ENCODE results near the gene MPDZ. TPM values are rescaled to one million over a fixed set of nuclear protein-coding genes. Genes with fewer than 3 reads are reported as not detected.

MPDZ gene
- polyA plus RNA-seq, 1 donor (not counting 4 experiments of a cell fraction or from before 2014, with no cell fraction given), result 9.0 TPM

DNA sequence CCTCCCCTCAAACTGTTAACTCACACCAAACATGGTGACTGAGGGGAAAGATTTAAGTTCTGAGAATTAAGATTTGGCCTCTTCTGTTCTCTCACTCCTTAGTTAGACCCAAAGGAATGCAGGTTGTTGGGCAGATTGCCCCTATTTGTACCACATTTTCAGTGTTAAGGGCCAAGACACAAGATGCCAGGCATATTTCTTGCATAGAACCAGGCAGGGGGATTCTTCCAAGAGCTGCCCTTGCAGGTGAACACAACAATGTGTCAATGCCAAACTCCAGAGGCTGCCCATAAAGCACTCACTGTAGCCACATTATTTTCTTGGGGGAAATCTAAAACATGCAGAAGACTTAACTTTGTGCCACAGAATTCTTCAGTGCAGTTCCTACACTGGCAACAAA lies 14.7 kb downstream of the MPDZ start:
- Histone ChIP-seq H3K4me2 (ENCODE audit: control insufficient read depth, extremely low read depth, insufficient read depth, low read depth, low read length) (no peak overlapping the region), H3K79me2 (ENCODE audit: control insufficient read depth, insufficient read depth, low read length) (no peaks in the 10 kb centered on the region), H3K27me3 (ENCODE audit: control insufficient read depth, extremely low read depth, insufficient read depth, low read length) (no peaks in the 10 kb centered on the region), H3K4me3 (ENCODE audit: control insufficient read depth in 2 of 3, extremely low read depth in 1 of 3, insufficient read depth in 2 of 3, low read depth in 1 of 3, low read length in 3 of 3) (no peak overlapping the region), H3K4me1 (ENCODE audit: control insufficient read depth, extremely low read depth, insufficient read depth, low read length) (peaks cover 9% of the 10 kb centered on the region), H2AFZ (ENCODE audit: control insufficient read depth, low read length) (no peak overlapping the region), H3K9me1 (ENCODE audit: control insufficient read depth, extremely low read depth, insufficient read depth, low read length) (no peaks in the 10 kb centered on the region), H3K27ac (ENCODE audit: control insufficient read depth, insufficient read depth, low read length) (no peak overlapping the region), H3K9ac (ENCODE audit: control insufficient read depth, extremely low read depth, insufficient read depth, low read length) (no peak overlapping the region), H4K20me1 (ENCODE audit: control insufficient read depth, extremely low read depth, insufficient read depth, low read length) (no peaks in the 10 kb centered on the region), H3K9me3 (ENCODE audit: control insufficient read depth, low read depth, low read length) (no peaks in the 10 kb centered on the region), H3K36me3 (ENCODE audit: control insufficient read depth in 2 of 2, extremely low read depth in 1 of 2, insufficient read depth in 2 of 2, low read length in 2 of 2) (no peaks in the 10 kb centered on the region)
- dilution Hi-C loops (cut with MboI; ENCODE audit: extremely low pct_ligation_motif_present, low sequenced_read_pairs), result no loop called here
- TF ChIP-seq, protein P1, sequence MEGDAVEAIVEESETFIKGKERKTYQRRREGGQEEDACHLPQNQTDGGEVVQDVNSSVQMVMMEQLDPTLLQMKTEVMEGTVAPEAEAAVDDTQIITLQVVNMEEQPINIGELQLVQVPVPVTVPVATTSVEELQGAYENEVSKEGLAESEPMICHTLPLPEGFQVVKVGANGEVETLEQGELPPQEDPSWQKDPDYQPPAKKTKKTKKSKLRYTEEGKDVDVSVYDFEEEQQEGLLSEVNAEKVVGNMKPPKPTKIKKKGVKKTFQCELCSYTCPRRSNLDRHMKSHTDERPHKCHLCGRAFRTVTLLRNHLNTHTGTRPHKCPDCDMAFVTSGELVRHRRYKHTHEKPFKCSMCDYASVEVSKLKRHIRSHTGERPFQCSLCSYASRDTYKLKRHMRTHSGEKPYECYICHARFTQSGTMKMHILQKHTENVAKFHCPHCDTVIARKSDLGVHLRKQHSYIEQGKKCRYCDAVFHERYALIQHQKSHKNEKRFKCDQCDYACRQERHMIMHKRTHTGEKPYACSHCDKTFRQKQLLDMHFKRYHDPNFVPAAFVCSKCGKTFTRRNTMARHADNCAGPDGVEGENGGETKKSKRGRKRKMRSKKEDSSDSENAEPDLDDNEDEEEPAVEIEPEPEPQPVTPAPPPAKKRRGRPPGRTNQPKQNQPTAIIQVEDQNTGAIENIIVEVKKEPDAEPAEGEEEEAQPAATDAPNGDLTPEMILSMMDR (optimal IDR thresholded peaks at IDR 0.05 in 1 of 3, IDR thresholded peaks at IDR 0.05 in 1 of 3, conservative IDR thresholded peaks at IDR 0.05 in 1 of 3; ENCODE audit: extremely low read depth in 1 of 3, insufficient read depth in 2 of 3, low read length in 3 of 3), result no peak
- TF ChIP-seq EZH2 (IDR thresholded peaks at IDR 0.05; ENCODE audit: low read length), result no peak
- DNase-seq (ENCODE audit: low read depth, low spot score), result no peak
- no peak for FAIRE-seq

DNA sequence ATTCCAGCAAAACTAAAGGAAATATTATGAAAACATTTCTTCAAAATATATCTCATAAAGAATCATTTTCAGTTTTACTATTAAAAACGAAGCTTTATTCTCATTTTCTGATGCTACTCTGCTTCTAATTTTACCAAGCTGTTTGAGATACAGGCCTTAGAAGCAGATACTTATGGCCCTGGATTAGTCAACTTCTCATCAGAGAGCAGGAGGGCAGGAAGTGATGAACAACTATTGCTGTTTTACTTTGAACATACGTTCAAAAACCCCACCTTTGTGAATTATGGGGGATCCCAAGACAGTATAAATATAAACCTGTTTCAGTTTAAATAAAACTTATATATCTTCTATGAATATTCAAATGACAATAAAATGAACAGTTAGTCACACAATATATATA lies 16.0 kb downstream of the MPDZ start:
- no peak for FAIRE-seq
- dilution Hi-C loops (cut with MboI; ENCODE audit: extremely low pct_ligation_motif_present, low sequenced_read_pairs), result no loop called here
- no peak for DNase-seq (ENCODE audit: low read depth, low spot score)
- H3K9me3 ChIP-seq (ENCODE audit: control insufficient read depth, low read depth, low read length), result no peaks in the 10 kb centered on the region
- peaks cover 9% of the 10 kb centered on the region for H3K4me1 ChIP-seq (ENCODE audit: control insufficient read depth, extremely low read depth, insufficient read depth, low read length)
- H3K4me3 ChIP-seq (ENCODE audit: control insufficient read depth in 2 of 3, extremely low read depth in 1 of 3, insufficient read depth in 2 of 3, low read depth in 1 of 3, low read length in 3 of 3), result no peak overlapping the region
- TF ChIP-seq, protein P1 (optimal IDR thresholded peaks at IDR 0.05 in 1 of 3, IDR thresholded peaks at IDR 0.05 in 1 of 3, conservative IDR thresholded peaks at IDR 0.05 in 1 of 3; ENCODE audit: extremely low read depth in 1 of 3, insufficient read depth in 2 of 3, low read length in 3 of 3), result no peak
- no peak for TF ChIP-seq EZH2 (IDR thresholded peaks at IDR 0.05; ENCODE audit: low read length)
- no peak overlapping the region for H3K9ac ChIP-seq (ENCODE audit: control insufficient read depth, extremely low read depth, insufficient read depth, low read length)
- H3K27ac ChIP-seq (ENCODE audit: control insufficient read depth, insufficient read depth, low read length), result no peak overlapping the region
- H3K9me1 ChIP-seq (ENCODE audit: control insufficient read depth, extremely low read depth, insufficient read depth, low read length), result no peaks in the 10 kb centered on the region
- no peak overlapping the region for H3K4me2 ChIP-seq (ENCODE audit: control insufficient read depth, extremely low read depth, insufficient read depth, low read depth, low read length)
- no peaks in the 10 kb centered on the region for H3K36me3 ChIP-seq (ENCODE audit: control insufficient read depth in 2 of 2, extremely low read depth in 1 of 2, insufficient read depth in 2 of 2, low read length in 2 of 2)
- no peaks in the 10 kb centered on the region for H4K20me1 ChIP-seq (ENCODE audit: control insufficient read depth, extremely low read depth, insufficient read depth, low read length)
- H3K27me3 ChIP-seq (ENCODE audit: control insufficient read depth, extremely low read depth, insufficient read depth, low read length), result no peaks in the 10 kb centered on the region
- no peak overlapping the region for H2AFZ ChIP-seq (ENCODE audit: control insufficient read depth, low read length)
- H3K79me2 ChIP-seq (ENCODE audit: control insufficient read depth, insufficient read depth, low read length), result no peaks in the 10 kb centered on the region

Data from keratinocyte (primary cell).